NCI-H2227 treated with DMSO at 0.1 percent for 48 hours (cell line): ENCODE results near the gene E2F1.
"Not testable (repeated sequence)": the region's sequence is repeated elsewhere in the genome, so short reads cannot be mapped to it uniquely, and the experiment has no call there.

Source experiments
- DNase-seq: peaks from one replicate; lab custom pipeline; 2025; lab: John Stamatoyannopoulos, UW

Gene E2F1

DNA sequence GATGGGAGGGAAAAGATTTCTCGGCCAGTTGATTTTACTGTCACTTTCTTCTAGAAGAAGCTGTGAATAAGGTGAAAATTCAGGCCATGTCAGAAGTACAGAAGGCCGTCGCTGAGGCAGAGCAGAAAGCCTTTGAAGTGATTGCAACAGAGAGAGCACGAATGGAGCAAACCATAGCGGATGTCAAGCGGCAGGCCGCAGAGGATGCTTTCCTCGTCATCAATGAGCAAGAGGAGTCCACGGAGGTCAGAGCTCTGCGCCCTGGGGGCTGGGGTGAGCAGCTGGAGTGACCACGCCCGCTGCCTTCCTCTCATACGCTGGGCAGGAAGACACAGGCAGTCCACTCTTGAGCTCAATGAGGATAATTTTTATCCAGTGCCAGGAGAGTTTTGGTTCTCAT, 45.9 kb downstream of the E2F1 start:
- DNase-seq = no peak

DNA sequence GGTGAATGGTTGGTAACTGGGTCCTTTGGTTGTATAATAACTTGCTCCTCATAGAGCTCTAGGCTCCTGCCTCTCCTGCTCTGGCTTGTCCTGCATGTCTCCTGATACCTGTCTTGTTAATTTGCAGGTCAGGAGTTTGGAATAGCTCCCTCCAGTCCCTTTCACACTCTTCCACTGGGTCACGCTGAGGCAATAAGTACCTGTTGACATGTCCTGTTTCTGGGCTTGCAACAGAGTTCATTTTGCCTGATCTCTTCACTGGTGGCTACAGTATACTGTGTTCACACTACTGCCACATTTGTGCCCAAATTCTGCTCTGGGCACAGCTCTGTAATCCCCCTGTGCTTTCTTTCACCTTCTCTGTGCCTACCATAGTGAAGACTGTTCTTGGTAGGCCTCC, 49.4 kb downstream of the E2F1 start:
- DNase-seq = no peak

DNA sequence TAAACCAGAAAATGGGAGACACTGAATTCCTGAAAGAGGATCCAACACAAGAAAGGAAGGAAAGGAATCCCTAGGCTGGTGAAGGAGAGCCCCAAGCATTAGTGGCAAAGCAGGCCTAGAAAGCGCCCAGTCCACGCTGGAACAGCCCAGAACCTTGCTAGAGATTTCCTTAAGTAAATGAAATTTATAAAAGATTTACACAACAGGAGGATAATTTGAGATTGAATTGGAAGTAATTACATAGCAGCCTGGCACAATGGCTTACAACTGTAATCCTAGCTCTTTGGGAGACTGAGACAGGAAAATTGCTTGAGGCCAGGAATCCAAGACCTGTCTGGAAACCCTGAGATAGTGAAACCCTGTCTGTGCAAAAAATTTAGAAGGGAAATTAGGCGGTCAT, 50.8 kb downstream of the E2F1 start:
- peak; percentile 64 for DNase-seq

DNA sequence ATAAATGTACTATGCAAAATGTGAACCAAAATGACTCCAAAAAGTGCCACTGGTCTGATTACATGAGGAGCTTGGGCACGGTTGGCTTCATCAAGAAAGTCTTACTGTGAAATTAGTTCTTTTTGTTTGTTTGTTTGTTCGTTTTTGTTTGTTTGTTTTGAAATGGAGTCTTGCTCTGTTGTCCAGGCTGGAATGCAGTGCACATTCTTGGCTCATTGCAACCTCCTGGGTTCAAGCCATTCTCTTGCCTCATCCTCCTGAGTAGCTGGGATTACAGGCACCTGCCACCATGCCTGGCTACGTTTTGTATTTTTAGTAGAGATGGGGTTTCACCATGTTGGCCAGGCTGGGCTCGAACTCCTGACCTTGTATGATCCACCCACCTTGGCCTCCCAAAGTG, 54.3 kb downstream of the E2F1 start:
- DNase-seq = not testable (repeated sequence)

DNA sequence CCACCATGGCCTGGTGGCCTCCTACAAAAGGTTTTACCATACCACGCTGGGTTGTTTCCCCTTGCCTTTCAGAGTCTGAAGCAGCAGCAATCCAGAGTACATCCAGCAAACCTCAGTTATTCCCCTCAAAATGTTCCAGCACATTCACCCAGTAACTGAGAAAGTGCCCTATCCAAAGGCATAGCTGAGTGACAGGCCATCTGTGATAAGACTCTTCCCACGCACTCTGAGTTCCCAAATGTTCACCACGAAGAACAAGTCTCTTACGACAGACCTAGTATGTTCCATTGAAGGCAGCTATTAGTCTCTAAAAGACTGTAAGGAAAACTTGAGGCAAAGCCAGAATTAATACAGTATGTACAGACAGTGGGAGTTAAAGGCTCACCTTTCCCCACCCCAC, 55.7 kb downstream of the E2F1 start:
- DNase-seq = no peak

DNA sequence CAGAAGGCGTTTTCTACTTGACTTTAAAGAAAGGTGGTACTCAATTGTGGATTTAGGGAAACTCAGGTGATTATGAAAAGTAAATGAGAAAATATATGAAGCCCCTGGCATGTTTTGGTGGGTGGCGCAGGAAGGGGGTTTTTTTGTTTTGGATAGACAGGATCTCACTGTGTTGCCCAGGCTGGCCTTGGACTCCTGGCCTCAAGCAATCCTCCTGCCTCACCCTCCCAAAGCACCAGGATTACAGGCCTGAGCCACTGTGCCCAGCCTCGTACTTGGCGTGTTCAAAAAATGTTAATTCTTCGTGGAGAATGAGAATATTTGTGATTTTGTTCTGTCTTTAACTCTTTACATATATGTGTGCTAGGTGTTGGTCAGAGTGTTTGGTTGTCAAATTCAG, 56.2 kb downstream of the E2F1 start:
- DNase-seq = no peak

DNA sequence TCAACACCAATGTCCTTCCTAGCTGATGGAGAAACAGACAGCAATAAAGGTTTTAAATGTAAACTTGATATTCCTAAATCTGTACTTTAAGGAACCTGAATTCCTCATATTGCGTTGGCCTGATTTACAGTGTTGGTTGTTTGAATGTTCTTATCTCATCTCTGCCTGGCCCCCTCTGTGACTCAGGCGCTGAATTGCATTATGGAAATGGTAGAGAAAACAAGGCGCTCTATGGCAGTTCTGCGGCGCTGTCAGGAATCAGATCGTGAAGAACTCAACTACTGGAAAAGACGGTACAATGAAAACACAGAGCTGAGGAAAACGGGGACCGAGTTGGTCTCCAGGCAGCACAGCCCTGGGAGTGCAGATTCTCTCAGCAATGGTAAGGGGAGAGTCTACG, 56.7 kb downstream of the E2F1 start:
- no peak for DNase-seq

DNA sequence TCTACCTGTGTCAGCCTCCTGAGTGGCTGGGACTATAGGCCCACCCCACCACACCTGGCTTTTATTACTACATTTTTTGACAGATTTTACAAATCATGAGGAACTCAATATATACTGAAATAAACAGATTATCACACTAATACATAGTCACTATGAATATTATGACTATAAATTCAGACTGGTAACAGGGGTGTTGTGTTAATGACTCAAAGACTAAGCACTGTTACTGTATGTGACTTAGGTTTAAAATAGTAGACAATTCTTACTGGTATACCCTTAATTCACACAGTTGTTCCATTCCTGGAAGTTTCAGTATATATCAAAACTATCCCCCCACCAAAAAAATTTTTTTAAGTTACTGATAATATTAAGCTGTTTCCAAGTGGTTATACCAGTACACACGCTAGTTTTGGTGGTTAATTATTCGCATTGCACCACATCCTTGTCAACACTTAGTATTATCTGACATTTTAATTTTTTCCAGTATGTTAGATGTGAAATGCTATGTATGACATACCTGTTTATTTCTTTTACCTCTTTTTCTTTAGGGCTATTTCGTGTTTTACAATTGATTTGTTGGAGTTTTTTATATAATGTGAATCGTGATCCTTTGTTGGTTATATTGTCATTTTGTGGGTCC, 58.5 kb downstream of the E2F1 start:
- no peak for DNase-seq

DNA sequence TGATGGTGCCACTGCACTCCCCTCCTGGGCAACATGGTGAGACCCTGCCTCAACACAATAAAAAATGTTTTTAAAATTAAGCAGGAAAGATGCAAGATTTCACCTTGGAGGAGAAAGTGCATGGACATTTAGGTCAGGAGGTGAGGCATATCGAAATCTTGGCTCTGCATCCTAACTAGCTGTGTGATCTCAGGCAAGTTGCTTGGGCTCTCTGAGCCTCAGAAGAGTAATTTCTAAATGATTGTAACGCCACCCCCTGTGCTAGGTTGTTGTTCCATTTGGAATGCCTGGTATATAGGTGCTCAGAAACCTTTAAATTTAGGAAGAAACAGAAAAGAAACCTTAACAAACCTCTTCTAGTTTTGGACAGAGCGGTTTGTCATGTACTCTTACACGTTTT, 60.0 kb downstream of the E2F1 start:
- DNase-seq = no peak
